Fibroblast of lung (primary cell): ENCODE measurements around the gene PDXK. TPM values are rescaled to one million over a fixed set of nuclear protein-coding genes. Genes with fewer than 3 reads are reported as not detected.

Source experiments
- DNase-seq, 2 donors: peaks; one replicate each; pipeline versions ENCODE4 v3.0.0 to v3.0.0-alpha.2; 2010; ENCODE audit warnings: low read depth in 2 of 2
- H2AFZ ChIP-seq: 2 replicates; pipeline ENCODE4 v1.5.1; 2012; ENCODE audit warnings: low read length, control low read depth, inconsistent platforms
- H3K27ac ChIP-seq: 2 replicates; pipeline ENCODE4 v1.5.1; 2011; ENCODE audit warnings: low read length, control low read depth; ENCODE audit not compliant: insufficient read depth
- H3K27me3 ChIP-seq: 2 replicates; pipeline ENCODE4 v1.5.1; 2011; ENCODE audit warnings: mild to moderate bottlenecking, low read length; ENCODE audit not compliant: control insufficient read depth, insufficient read depth
- H3K36me3 ChIP-seq: 2 replicates; pipeline ENCODE4 v1.5.1; 2011; ENCODE audit warnings: low read length; ENCODE audit not compliant: control insufficient read depth, insufficient read depth
- H3K4me1 ChIP-seq: 2 replicates; pipeline ENCODE4 v1.5.1; 2011; ENCODE audit warnings: low read length; ENCODE audit not compliant: control insufficient read depth, insufficient read depth; ENCODE audit errors: extremely low read depth
- H3K4me2 ChIP-seq: 2 replicates; pipeline ENCODE4 v1.5.1; 2011; ENCODE audit warnings: low read length, control low read depth; ENCODE audit not compliant: insufficient read depth; ENCODE audit errors: extremely low read depth
- H3K4me3 ChIP-seq, 4 experiments: fragments of 200-600 bp in 1 of 4; sonication (generic) in 1 of 4; replicated peaks in 1 of 4; 2 replicates each; pipeline ENCODE4 v1.5.1; 2011 to 2016; ENCODE audit warnings: low read length in 4 of 4, low read depth in 3 of 4, mild to moderate bottlenecking in 3 of 4, control low read depth in 2 of 4, inconsistent platforms in 1 of 4, mixed read lengths in 1 of 4; ENCODE audit not compliant: insufficient read depth in 1 of 4; ENCODE audit errors: control extremely low read depth in 1 of 4
- H3K79me2 ChIP-seq: 2 replicates; pipeline ENCODE4 v1.5.1; 2012; ENCODE audit warnings: mild to moderate bottlenecking, low read length, inconsistent platforms; ENCODE audit not compliant: control insufficient read depth, insufficient read depth
- H3K9ac ChIP-seq: 2 replicates; pipeline ENCODE4 v1.5.1; 2011; ENCODE audit warnings: mild to moderate bottlenecking, low read length, control low read depth; ENCODE audit not compliant: insufficient read depth
- H3K9me3 ChIP-seq: 2 replicates; pipeline ENCODE4 v1.5.1; 2012; ENCODE audit warnings: low read depth, low read length; ENCODE audit not compliant: control insufficient read depth, insufficient read depth
- H4K20me1 ChIP-seq: 2 replicates; pipeline ENCODE4 v1.5.1; 2011; ENCODE audit warnings: low read length; ENCODE audit not compliant: control insufficient read depth, insufficient read depth; ENCODE audit errors: extremely low read depth
- CTCF ChIP-seq, 2 donors: IDR thresholded peaks in 1 of 2; conservative IDR thresholded peaks in 1 of 2; 1 replicate in 1 of 2; 2 replicates in 1 of 2; pipeline ENCODE4 v1.5.1; 2011 to 2012; ENCODE audit warnings: low read length in 2 of 2, control low read depth in 1 of 2, inconsistent platforms in 1 of 2, low read depth in 1 of 2, mild to moderate bottlenecking in 1 of 2
- EZH2 ChIP-seq: IDR thresholded peaks from 2 replicates; pipeline ENCODE4 v1.5.1; 2012; ENCODE audit warnings: low read length, control low read depth, mild to moderate bottlenecking; ENCODE audit errors: missing control alignments
- polyA plus RNA-seq, 2 donors: library from polyadenylated mRNA; depleted of rRNA in 1 of 2; stranded (reverse) in 1 of 2; unstranded in 1 of 2; fragments of >200 nt; gene quantifications; 2 replicates each; pipeline ENCODE4 v1.2.1, GENCODE V29; 2011 to 2012; ENCODE audit warnings: missing spikeins in 1 of 2
- total RNA-seq: library from RNA; depleted of rRNA; stranded (reverse); fragments of >200 nt; gene quantifications from 2 replicates; pipeline ENCODE4 v1.2.1, GENCODE V29; 2014

Gene PDXK
- total and polyA plus RNA-seq, 2 donors (not counting 1 experiment from before 2014, with no cell fraction given), result 47.4 to 146 TPM

GRCh38 chr21:43772425-43772821 lies 53.5 kb downstream of the PDXK start:
- no peak overlapping the region for H3K27ac ChIP-seq
- DNase-seq, result no peak
- H2AFZ ChIP-seq, result no peak overlapping the region
- H3K4me3 ChIP-seq, result no peak overlapping the region
- peaks cover 2% of the 10 kb centered on the region for H3K4me1 ChIP-seq
- no peaks in the 10 kb centered on the region for H3K27me3 ChIP-seq
- TF ChIP-seq CTCF (conservative IDR thresholded peaks at IDR 0.05 in 1 of 2, IDR thresholded peaks at IDR 0.05 in 1 of 2; ENCODE audit: low read depth in 1 of 2, low read length in 2 of 2), result no peak
- no peak for TF ChIP-seq EZH2
- H3K36me3 ChIP-seq, result peaks cover 11% of the 10 kb centered on the region
- H3K4me2 ChIP-seq, result no peak overlapping the region
- H3K9ac ChIP-seq, result no peak overlapping the region
- no peaks in the 10 kb centered on the region for H3K9me3 ChIP-seq
- no peaks in the 10 kb centered on the region for H4K20me1 ChIP-seq
- peaks cover 21% of the 10 kb centered on the region for H3K79me2 ChIP-seq

GRCh38 chr21:43774163-43774562 lies 55.2 kb downstream of the PDXK start:
- Histone ChIP-seq H3K9ac (no peak overlapping the region), H3K27ac (no peak overlapping the region), H3K9me3 (no peaks in the 10 kb centered on the region), H3K4me1 (no peaks in the 10 kb centered on the region), H3K4me3 (peak overlapping the region in 1 of 4 experiments; percentile 88), H3K4me2 (no peak overlapping the region), H3K27me3 (no peaks in the 10 kb centered on the region), H3K36me3 (peaks cover 11% of the 10 kb centered on the region), H4K20me1 (no peaks in the 10 kb centered on the region), H3K79me2 (peaks cover 21% of the 10 kb centered on the region), H2AFZ (no peak overlapping the region)
- TF ChIP-seq CTCF (conservative IDR thresholded peaks at IDR 0.05 in 1 of 2, IDR thresholded peaks at IDR 0.05 in 1 of 2; ENCODE audit: low read depth in 1 of 2, low read length in 2 of 2), result no peak
- TF ChIP-seq EZH2, result no peak
- DNase-seq, result no peak

- Histone ChIP-seq H3K36me3 (peaks cover 11% of the 10 kb centered on the region), H2AFZ (no peak overlapping the region), H3K4me1 (no peaks in the 10 kb centered on the region), H3K79me2 (peaks cover 21% of the 10 kb centered on the region), H4K20me1 (no peaks in the 10 kb centered on the region), H3K9me3 (no peaks in the 10 kb centered on the region), H3K27ac (no peak overlapping the region), H3K4me2 (peak overlapping the region; percentile 94), H3K27me3 (no peaks in the 10 kb centered on the region), H3K4me3 (peak overlapping the region; percentile 87 to 93 (median 89)), H3K9ac (no peak overlapping the region)
- no peak for TF ChIP-seq EZH2
- no peak for TF ChIP-seq CTCF (conservative IDR thresholded peaks at IDR 0.05 in 1 of 2, IDR thresholded peaks at IDR 0.05 in 1 of 2; ENCODE audit: low read depth in 1 of 2, low read length in 2 of 2)
- no peak for DNase-seq
Observed at GRCh38 chr21:43775190-43775589, 56.3 kb downstream of the PDXK start.
